Activated naive CD8-positive, alpha-beta T cell treated with anti-CD3 and anti-CD28 coated beads for 36 hours (primary cell): ENCODE measurements around the gene GRIK4. TPM values are rescaled to one million over a fixed set of nuclear protein-coding genes. Genes with fewer than 3 reads are reported as not detected.

Experiments used
- DNase-seq: peaks from one replicate; pipeline ENCODE4 v3.0.0; 2021
- H3K27ac Mint-ChIP-seq: one replicate; pipeline ENCODE4 v1.8.0; 2022; ENCODE audit warnings: mild to moderate bottlenecking, moderate library complexity, mixed read lengths
- H3K27me3 Mint-ChIP-seq: one replicate; pipeline ENCODE4 v1.8.0; 2022; ENCODE audit warnings: mild to moderate bottlenecking, mixed read lengths
- H3K36me3 Mint-ChIP-seq: one replicate; pipeline ENCODE4 v1.8.0; 2021; ENCODE audit warnings: mild to moderate bottlenecking, mixed read lengths
- H3K4me1 Mint-ChIP-seq: one replicate; pipeline ENCODE4 v1.8.0; 2021; ENCODE audit warnings: mixed read lengths
- H3K4me3 Mint-ChIP-seq: one replicate; pipeline ENCODE4 v1.8.0; 2022; ENCODE audit warnings: mild to moderate bottlenecking, moderate library complexity, mixed read lengths
- H3K9me3 Mint-ChIP-seq: one replicate; pipeline ENCODE4 v1.8.0; 2022; ENCODE audit warnings: mixed read lengths
- total RNA-seq, 2 experiments: library from RNA; stranded (reverse); gene quantifications; one replicate each; pipeline ENCODE4 v1.2.3, GENCODE V29; 2021

Gene GRIK4
- total RNA-seq, 2 experiments from 2014 or later: 0.40 to 0.43 TPM

- Mint-ChIP-seq H3K4me1 (peaks cover 4% of the 10 kb centered on the region), H3K36me3 (no peaks in the 10 kb centered on the region), H3K9me3 (no peaks in the 10 kb centered on the region), H3K27ac (no peak overlapping the region), H3K4me3 (no peak overlapping the region), H3K27me3 (peaks cover 19% of the 10 kb centered on the region)
- no peak for DNase-seq
Measured at GRCh38 chr11:120950880-120951279, 439.3 kb downstream of the GRIK4 start.

GRCh38 chr11:120952461-120953434, 441.2 kb downstream of the GRIK4 start:
- peak; percentile 60 for DNase-seq
- Mint-ChIP-seq H3K4me1 (peaks cover 15% of the 10 kb centered on the region), H3K27ac (no peak overlapping the region), H3K36me3 (peaks cover 1% of the 10 kb centered on the region), H3K27me3 (peaks cover 19% of the 10 kb centered on the region), H3K9me3 (peaks cover 2% of the 10 kb centered on the region), H3K4me3 (peak overlapping the region; percentile 58)

- H3K27ac Mint-ChIP-seq: no peak overlapping the region
- H3K27me3 Mint-ChIP-seq: peaks cover 16% of the 10 kb centered on the region
- peaks cover 2% of the 10 kb centered on the region for H3K9me3 Mint-ChIP-seq
- peaks cover 16% of the 10 kb centered on the region for H3K4me1 Mint-ChIP-seq
- H3K36me3 Mint-ChIP-seq: peaks cover 1% of the 10 kb centered on the region
- no peak for DNase-seq
- no peak overlapping the region for H3K4me3 Mint-ChIP-seq
Measured at GRCh38 chr11:120954381-120954780, 442.8 kb downstream of the GRIK4 start.

- Mint-ChIP-seq H3K4me1 (peaks cover 16% of the 10 kb centered on the region), H3K27ac (peak overlapping the region; percentile 84), H3K36me3 (peaks cover 1% of the 10 kb centered on the region), H3K4me3 (no peak overlapping the region), H3K9me3 (peaks cover 2% of the 10 kb centered on the region), H3K27me3 (peaks cover 9% of the 10 kb centered on the region)
- DNase-seq: peak; percentile 14
Measured at GRCh38 chr11:120956710-120957495, 445.4 kb downstream of the GRIK4 start.

- no peak for DNase-seq
- no peaks in the 10 kb centered on the region for H3K27me3 Mint-ChIP-seq
- no peak overlapping the region for H3K27ac Mint-ChIP-seq
- no peak overlapping the region for H3K4me3 Mint-ChIP-seq
- H3K36me3 Mint-ChIP-seq: peaks cover 1% of the 10 kb centered on the region
- H3K4me1 Mint-ChIP-seq: peaks cover 12% of the 10 kb centered on the region
- peaks cover 2% of the 10 kb centered on the region for H3K9me3 Mint-ChIP-seq
Measured at GRCh38 chr11:120958185-120958584, 446.6 kb downstream of the GRIK4 start.

GRCh38 chr11:120959189-120959588, 447.6 kb downstream of the GRIK4 start:
- Mint-ChIP-seq H3K9me3 (peaks cover 2% of the 10 kb centered on the region), H3K4me1 (peaks cover 12% of the 10 kb centered on the region), H3K27ac (no peak overlapping the region), H3K27me3 (no peaks in the 10 kb centered on the region), H3K4me3 (no peak overlapping the region), H3K36me3 (peaks cover 1% of the 10 kb centered on the region)
- no peak for DNase-seq

GRCh38 chr11:120964857-120965256, 453.3 kb downstream of the GRIK4 start:
- Mint-ChIP-seq H3K27me3 (peaks cover 4% of the 10 kb centered on the region), H3K9me3 (no peaks in the 10 kb centered on the region), H3K36me3 (no peaks in the 10 kb centered on the region), H3K4me1 (no peaks in the 10 kb centered on the region), H3K27ac (no peak overlapping the region), H3K4me3 (no peak overlapping the region)
- DNase-seq: no peak

GRCh38 chr11:120966840-120967239, 455.3 kb downstream of the GRIK4 start:
- no peak for DNase-seq
- Mint-ChIP-seq H3K36me3 (no peaks in the 10 kb centered on the region), H3K4me1 (no peaks in the 10 kb centered on the region), H3K4me3 (no peak overlapping the region), H3K27me3 (peaks cover 4% of the 10 kb centered on the region), H3K27ac (no peak overlapping the region), H3K9me3 (no peaks in the 10 kb centered on the region)

GRCh38 chr11:120969993-120970392, 458.4 kb downstream of the GRIK4 start:
- H3K27me3 Mint-ChIP-seq: peaks cover 10% of the 10 kb centered on the region
- DNase-seq: no peak
- no peak overlapping the region for H3K27ac Mint-ChIP-seq
- H3K9me3 Mint-ChIP-seq: no peaks in the 10 kb centered on the region
- H3K4me1 Mint-ChIP-seq: no peaks in the 10 kb centered on the region
- H3K4me3 Mint-ChIP-seq: no peak overlapping the region
- no peaks in the 10 kb centered on the region for H3K36me3 Mint-ChIP-seq

GRCh38 chr11:120971825-120972224, 460.3 kb downstream of the GRIK4 start:
- no peaks in the 10 kb centered on the region for H3K36me3 Mint-ChIP-seq
- no peaks in the 10 kb centered on the region for H3K9me3 Mint-ChIP-seq
- H3K27me3 Mint-ChIP-seq: peaks cover 16% of the 10 kb centered on the region
- H3K4me1 Mint-ChIP-seq: no peaks in the 10 kb centered on the region
- no peak overlapping the region for H3K27ac Mint-ChIP-seq
- no peak overlapping the region for H3K4me3 Mint-ChIP-seq
- no peak for DNase-seq

GRCh38 chr11:120972621-120973020, 461.1 kb downstream of the GRIK4 start:
- H3K9me3 Mint-ChIP-seq: no peaks in the 10 kb centered on the region
- H3K36me3 Mint-ChIP-seq: no peaks in the 10 kb centered on the region
- DNase-seq: no peak
- peaks cover 17% of the 10 kb centered on the region for H3K27me3 Mint-ChIP-seq
- no peaks in the 10 kb centered on the region for H3K4me1 Mint-ChIP-seq
- no peak overlapping the region for H3K4me3 Mint-ChIP-seq
- no peak overlapping the region for H3K27ac Mint-ChIP-seq

GRCh38 chr11:120973501-120973900, 462.0 kb downstream of the GRIK4 start:
- H3K4me3 Mint-ChIP-seq: no peak overlapping the region
- peaks cover 19% of the 10 kb centered on the region for H3K27me3 Mint-ChIP-seq
- H3K36me3 Mint-ChIP-seq: no peaks in the 10 kb centered on the region
- H3K9me3 Mint-ChIP-seq: no peaks in the 10 kb centered on the region
- DNase-seq: no peak
- no peak overlapping the region for H3K27ac Mint-ChIP-seq
- H3K4me1 Mint-ChIP-seq: no peaks in the 10 kb centered on the region

- Mint-ChIP-seq H3K4me3 (no peak overlapping the region), H3K36me3 (no peaks in the 10 kb centered on the region), H3K9me3 (no peaks in the 10 kb centered on the region), H3K4me1 (no peaks in the 10 kb centered on the region), H3K27ac (no peak overlapping the region), H3K27me3 (peaks cover 22% of the 10 kb centered on the region)
- DNase-seq: no peak
Measured at GRCh38 chr11:120974466-120974865, 462.9 kb downstream of the GRIK4 start.

- no peak for DNase-seq
- Mint-ChIP-seq H3K9me3 (no peaks in the 10 kb centered on the region), H3K27me3 (peaks cover 23% of the 10 kb centered on the region), H3K27ac (no peak overlapping the region), H3K4me3 (no peak overlapping the region), H3K36me3 (no peaks in the 10 kb centered on the region), H3K4me1 (no peaks in the 10 kb centered on the region)
Measured at GRCh38 chr11:120974965-120975364, 463.4 kb downstream of the GRIK4 start.
